Kidney glomerular epithelial cell (primary cell): Measurements from ENCODE around the gene ZNF516.

Experiments used
- DNase-seq: peaks from one replicate; lab custom pipeline; 2025; lab: John Stamatoyannopoulos, UW

Gene ZNF516

GRCh38 chr18:76507830-76508385, 12.9 kb upstream of the ZNF516 start:
- no peak for DNase-seq

GRCh38 chr18:76506974-76507764, 12.1 kb upstream of the ZNF516 start:
- DNase-seq = no peak

- no peak for DNase-seq
Observed at GRCh38 chr18:76506395-76506794, 11.4 kb upstream of the ZNF516 start.

GRCh38 chr18:76505614-76506013, 10.6 kb upstream of the ZNF516 start:
- no peak for DNase-seq

- no peak for DNase-seq
Observed at GRCh38 chr18:76504749-76505148, 9.7 kb upstream of the ZNF516 start.

GRCh38 chr18:76503649-76504386, 8.8 kb upstream of the ZNF516 start:
- no peak for DNase-seq

- no peak for DNase-seq
Observed at GRCh38 chr18:76502551-76502950, 7.5 kb upstream of the ZNF516 start.

GRCh38 chr18:76499637-76500340, 4.7 kb upstream of the ZNF516 start:
- DNase-seq = no peak

GRCh38 chr18:76499021-76499420, 4.0 kb upstream of the ZNF516 start:
- DNase-seq = no peak

- DNase-seq = no peak
Observed at GRCh38 chr18:76498064-76498463, 3.0 kb upstream of the ZNF516 start.

- no peak for DNase-seq
Observed at GRCh38 chr18:76497021-76497420, 2.0 kb upstream of the ZNF516 start.

GRCh38 chr18:76496194-76496890, 1.3 kb upstream of the ZNF516 start:
- DNase-seq = no peak

- DNase-seq = peak; percentile 41
Observed at GRCh38 chr18:76495435-76496193, 572 bp upstream of the ZNF516 start.

- no peak for DNase-seq
Observed at GRCh38 chr18:76494231-76495005, 624 bp downstream of the ZNF516 start.

GRCh38 chr18:76493213-76494161, 1.6 kb downstream of the ZNF516 start:
- peak; percentile 49 for DNase-seq

- peak; percentile 91 for DNase-seq
Observed at GRCh38 chr18:76492669-76493212, 2.3 kb downstream of the ZNF516 start.

- DNase-seq = no peak
Observed at GRCh38 chr18:76491776-76492668, 3.0 kb downstream of the ZNF516 start.

- no peak for DNase-seq
Observed at GRCh38 chr18:76491473-76491775, 3.6 kb downstream of the ZNF516 start.
